NCI-H1436 (cell line): Measurements from ENCODE around the gene PILRB.
"Not testable (repeated sequence)": the region's sequence is repeated elsewhere in the genome, so short reads cannot be mapped to it uniquely, and the experiment has no call there.

Source experiments
- DNase-seq: peaks from one replicate; lab custom pipeline; 2025; lab: John Stamatoyannopoulos, UW

PILRB gene

GRCh38 chr7:100356416-100357068, 1.4 kb upstream of the PILRB start:
- no peak for DNase-seq

- DNase-seq: no peak
Measured at GRCh38 chr7:100357131-100357561, 771 bp upstream of the PILRB start.

GRCh38 chr7:100358857-100359212, 918 bp downstream of the PILRB start:
- DNase-seq: no peak

- DNase-seq: no peak
Measured at GRCh38 chr7:100360135-100360854, 2.4 kb downstream of the PILRB start.

- DNase-seq: no peak
Measured at GRCh38 chr7:100363098-100363497, 5.2 kb downstream of the PILRB start.

- DNase-seq: not testable (repeated sequence)
Measured at GRCh38 chr7:100363797-100364196, 5.9 kb downstream of the PILRB start.

- DNase-seq: no peak
Measured at GRCh38 chr7:100364480-100364879, 6.6 kb downstream of the PILRB start.

GRCh38 chr7:100365998-100366367, 8.1 kb downstream of the PILRB start:
- DNase-seq: not testable (repeated sequence)

GRCh38 chr7:100366411-100367250, 8.7 kb downstream of the PILRB start:
- no peak for DNase-seq

GRCh38 chr7:100367251-100367620, 9.3 kb downstream of the PILRB start:
- DNase-seq: no peak

GRCh38 chr7:100367676-100368613, 10.0 kb downstream of the PILRB start:
- DNase-seq: no peak

- DNase-seq: no peak
Measured at GRCh38 chr7:100369105-100369504, 11.2 kb downstream of the PILRB start.

GRCh38 chr7:100370303-100370702, 12.4 kb downstream of the PILRB start:
- DNase-seq: no peak

GRCh38 chr7:100370746-100371145, 12.8 kb downstream of the PILRB start:
- no peak for DNase-seq

GRCh38 chr7:100371561-100372171, 13.7 kb downstream of the PILRB start:
- DNase-seq: no peak

GRCh38 chr7:100372256-100372655, 14.3 kb downstream of the PILRB start:
- DNase-seq: no peak

GRCh38 chr7:100372694-100373093, 14.8 kb downstream of the PILRB start:
- no peak for DNase-seq

- DNase-seq: no peak
Measured at GRCh38 chr7:100373261-100373831, 15.4 kb downstream of the PILRB start, which contains the start of gene PILRA. Gene PILRA (plus strand): TSS chr7:100373487. CDS start chr7:100373657, 170 bp downstream.

GRCh38 chr7:100373870-100374598, 16.1 kb downstream of the PILRB start:
- DNase-seq: not testable (repeated sequence)

GRCh38 chr7:100374601-100375000, 16.7 kb downstream of the PILRB start:
- DNase-seq: no peak
